HUES48 (cell line): Measurements from ENCODE around the gene SLC44A5.

Experiments used
- H3K27ac ChIP-seq: one replicate; pipeline ENCODE4 v1.7.0; 2013; ENCODE audit warnings: low read depth, low read length, inconsistent platforms
- H3K27me3 ChIP-seq: 2 replicates; pipeline ENCODE4 v1.6.1; 2013; ENCODE audit warnings: mild to moderate bottlenecking, low read length; ENCODE audit not compliant: control insufficient read depth, insufficient read depth
- H3K36me3 ChIP-seq: 2 replicates; pipeline ENCODE4 v1.6.1; 2013; ENCODE audit warnings: low read length; ENCODE audit not compliant: control insufficient read depth, insufficient read depth
- H3K4me1 ChIP-seq: 2 replicates; pipeline ENCODE4 v1.6.1; 2013; ENCODE audit warnings: mild to moderate bottlenecking, low read length; ENCODE audit not compliant: control insufficient read depth, insufficient read depth
- H3K4me3 ChIP-seq: 2 replicates; pipeline ENCODE4 v1.5.1; 2013; ENCODE audit warnings: mild to moderate bottlenecking, low read depth, low read length
- H3K9ac ChIP-seq: 2 replicates; pipeline ENCODE4 v1.6.1; 2013; ENCODE audit warnings: mild to moderate bottlenecking, low read depth, low read length, moderate library complexity
- H3K9me3 ChIP-seq: 2 replicates; pipeline ENCODE4 v1.6.1; 2013; ENCODE audit warnings: low read length; ENCODE audit not compliant: control insufficient read depth, insufficient read depth

The SLC44A5 gene

GRCh38 chr1:75521658-75522057, 89.3 kb downstream of the SLC44A5 start:
- H3K4me1 ChIP-seq: 0 out of 2 replicates have a peak, but pooled peaks cover 4% of the 10 kb centered on the region
- no peaks in the 10 kb centered on the region for H3K9me3 ChIP-seq
- H3K27me3 ChIP-seq: no peaks in the 10 kb centered on the region
- no peak overlapping the region for H3K4me3 ChIP-seq
- no peaks in the 10 kb centered on the region for H3K36me3 ChIP-seq
- H3K27ac ChIP-seq: no peak overlapping the region
- no peak overlapping the region for H3K9ac ChIP-seq

GRCh38 chr1:75520862-75521475, 89.9 kb downstream of the SLC44A5 start:
- no peaks in the 10 kb centered on the region for H3K27me3 ChIP-seq
- no peaks in the 10 kb centered on the region for H3K36me3 ChIP-seq
- 0 out of 2 replicates have a peak, but pooled peaks cover 4% of the 10 kb centered on the region for H3K4me1 ChIP-seq
- no peak overlapping the region for H3K27ac ChIP-seq
- no peak overlapping the region for H3K9ac ChIP-seq
- no peak overlapping the region for H3K4me3 ChIP-seq
- no peaks in the 10 kb centered on the region for H3K9me3 ChIP-seq

- no peaks in the 10 kb centered on the region for H3K27me3 ChIP-seq
- H3K27ac ChIP-seq: no peak overlapping the region
- H3K4me1 ChIP-seq: 0 out of 2 replicates have a peak, but pooled peaks cover 4% of the 10 kb centered on the region
- no peaks in the 10 kb centered on the region for H3K9me3 ChIP-seq
- H3K4me3 ChIP-seq: no peak overlapping the region
- no peaks in the 10 kb centered on the region for H3K36me3 ChIP-seq
- H3K9ac ChIP-seq: no peak overlapping the region
These were observed 91.1 kb downstream of the SLC44A5 start for GRCh38 chr1:75519651-75520427.

GRCh38 chr1:75518686-75519085, 92.2 kb downstream of the SLC44A5 start:
- no peak overlapping the region for H3K27ac ChIP-seq
- H3K4me1 ChIP-seq: 0 out of 2 replicates have a peak, but pooled peaks cover 4% of the 10 kb centered on the region
- no peaks in the 10 kb centered on the region for H3K36me3 ChIP-seq
- H3K9me3 ChIP-seq: no peaks in the 10 kb centered on the region
- no peaks in the 10 kb centered on the region for H3K27me3 ChIP-seq
- no peak overlapping the region for H3K4me3 ChIP-seq
- no peak overlapping the region for H3K9ac ChIP-seq

DNA sequence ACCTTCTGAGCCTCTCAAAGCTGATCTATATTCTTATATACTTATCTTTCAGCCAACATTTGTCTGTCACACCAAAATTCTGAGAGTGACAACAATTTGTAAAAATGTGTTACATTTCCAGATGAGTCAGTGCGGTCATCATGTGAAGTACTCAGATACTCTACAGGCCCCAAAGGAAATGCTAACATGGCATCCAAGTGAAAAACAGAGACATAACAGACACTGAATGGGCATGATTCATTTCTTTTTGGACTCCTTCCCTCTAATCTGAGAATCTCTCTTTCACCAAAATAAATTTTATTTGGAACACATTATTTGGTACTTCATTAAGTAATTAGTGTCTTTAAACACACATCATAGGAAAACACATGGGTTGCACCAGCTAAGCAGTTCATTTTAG, 96.6 kb downstream of the SLC44A5 start:
- Histone ChIP-seq H3K4me1 (0 out of 2 replicates have a peak, but pooled peaks cover 4% of the 10 kb centered on the region), H3K27me3 (no peaks in the 10 kb centered on the region), H3K36me3 (no peaks in the 10 kb centered on the region), H3K9me3 (no peaks in the 10 kb centered on the region; the same call in 1 of the 2 replicates), H3K27ac (no peak overlapping the region), H3K4me3 (no peak overlapping the region), H3K9ac (no peak overlapping the region)

GRCh38 chr1:75506976-75507375, 103.9 kb downstream of the SLC44A5 start:
- H3K4me3 ChIP-seq: no peak overlapping the region

GRCh38 chr1:75503221-75503974, 107.5 kb downstream of the SLC44A5 start:
- no peaks in the 10 kb centered on the region for H3K9me3 ChIP-seq
- no peak overlapping the region for H3K27ac ChIP-seq
- H3K27me3 ChIP-seq: no peaks in the 10 kb centered on the region
- no peaks in the 10 kb centered on the region for H3K36me3 ChIP-seq
- H3K4me3 ChIP-seq: no peak overlapping the region
- no peak overlapping the region for H3K9ac ChIP-seq
- no peaks in the 10 kb centered on the region for H3K4me1 ChIP-seq

More at GRCh38 chr1:75506976-75507375, 103.9 kb downstream of the SLC44A5 start:
- no peaks in the 10 kb centered on the region; the same call in 1 of the 2 replicates for H3K9me3 ChIP-seq
- H3K27ac ChIP-seq: no peak overlapping the region
- H3K36me3 ChIP-seq: no peaks in the 10 kb centered on the region
- no peak overlapping the region for H3K9ac ChIP-seq
- H3K4me1 ChIP-seq: no peaks in the 10 kb centered on the region
- no peaks in the 10 kb centered on the region for H3K27me3 ChIP-seq

DNA sequence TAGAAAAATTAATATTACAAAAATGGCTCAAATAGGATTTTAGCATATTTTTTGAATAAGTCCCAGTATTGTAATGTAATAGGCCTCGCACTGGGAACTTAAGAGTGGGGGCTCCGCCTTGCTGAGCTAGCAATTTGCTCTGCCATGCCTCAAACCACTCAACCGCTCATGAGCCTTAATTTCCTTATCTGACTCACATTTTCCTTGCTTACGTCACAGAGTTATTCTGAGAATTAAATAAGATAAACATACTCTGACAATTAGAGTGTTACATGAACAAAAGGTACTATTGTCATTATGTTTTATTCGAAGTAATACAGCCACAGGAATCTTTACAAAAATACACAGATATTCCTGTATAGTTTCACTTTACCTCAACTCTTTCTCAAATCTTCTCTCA, 108.1 kb downstream of the SLC44A5 start:
- Histone ChIP-seq H3K9ac (no peak overlapping the region), H3K4me3 (no peak overlapping the region), H3K9me3 (no peaks in the 10 kb centered on the region), H3K27ac (no peak overlapping the region), H3K27me3 (no peaks in the 10 kb centered on the region), H3K36me3 (no peaks in the 10 kb centered on the region), H3K4me1 (no peaks in the 10 kb centered on the region)

DNA sequence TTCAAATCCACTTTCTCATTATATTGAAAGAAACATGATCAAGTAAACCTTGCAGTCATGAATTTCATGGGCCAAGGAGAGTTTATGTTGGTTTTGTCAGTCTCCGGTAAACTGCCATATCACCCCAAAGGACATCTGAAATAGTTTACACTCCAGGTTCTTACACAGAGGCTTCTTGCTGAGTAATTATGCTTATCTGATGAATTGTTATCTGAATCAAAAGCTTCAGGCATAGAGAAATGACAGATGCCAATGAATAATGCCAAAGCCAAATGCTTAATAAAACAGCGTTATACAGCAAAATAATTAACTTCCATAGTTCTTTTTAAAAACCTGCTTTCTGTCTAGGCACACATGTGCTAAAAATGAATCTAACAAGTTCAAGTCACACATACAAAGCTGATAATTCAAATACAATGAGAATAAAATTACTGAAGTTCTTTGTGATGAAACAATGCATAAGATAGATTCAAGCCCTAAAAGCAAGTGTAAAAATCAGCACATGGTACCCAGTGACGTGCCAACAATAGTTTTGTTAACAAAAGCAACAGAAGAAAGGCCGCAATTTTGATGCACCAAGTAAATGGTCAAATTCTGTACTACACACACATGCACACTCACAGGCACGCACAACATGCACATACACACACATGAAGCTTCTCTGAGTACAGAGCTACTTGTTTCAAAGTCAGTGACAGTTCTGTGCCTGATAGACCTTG, 109.2 kb downstream of the SLC44A5 start:
- H3K27me3 ChIP-seq: no peaks in the 10 kb centered on the region
- no peaks in the 10 kb centered on the region for H3K9me3 ChIP-seq
- H3K4me3 ChIP-seq: no peak overlapping the region
- H3K27ac ChIP-seq: no peak overlapping the region
- no peaks in the 10 kb centered on the region for H3K36me3 ChIP-seq
- H3K9ac ChIP-seq: no peak overlapping the region
- no peaks in the 10 kb centered on the region for H3K4me1 ChIP-seq

- no peak overlapping the region for H3K9ac ChIP-seq
- H3K27me3 ChIP-seq: no peaks in the 10 kb centered on the region
- no peak overlapping the region for H3K27ac ChIP-seq
- no peaks in the 10 kb centered on the region for H3K9me3 ChIP-seq
- no peaks in the 10 kb centered on the region for H3K36me3 ChIP-seq
- H3K4me1 ChIP-seq: no peaks in the 10 kb centered on the region
- no peak overlapping the region for H3K4me3 ChIP-seq
These were observed 118.9 kb downstream of the SLC44A5 start for GRCh38 chr1:75492011-75492410.
